Astrocyte of the cerebellum (primary cell): ENCODE data around the gene IL12RB2.
A peak's percentile ranks its signal among the peaks of the same experiment; 100 is the strongest.

Experiments
- DNase-seq: peaks from one replicate; pipeline ENCODE4 v3.0.0-alpha.2; 2011; ENCODE audit warnings: low read depth
- H3K4me3 ChIP-seq: 2 replicates; pipeline ENCODE4 v1.5.1; 2011; ENCODE audit warnings: mild to moderate bottlenecking, low read depth, low read length, moderate library complexity
- in situ Hi-C: cut with HindIII; loops from 2 replicates; pipeline ENCODE4 v1.10.0; 2017; ENCODE audit warnings: low sequenced_read_pairs
- TF ChIP-seq, protein P1 (sequence below): IDR thresholded peaks from 2 replicates; pipeline ENCODE4 v1.5.1; 2012; ENCODE audit warnings: low read length, low read depth, moderate library complexity, mild to moderate bottlenecking; ENCODE audit errors: missing control alignments

Gene IL12RB2, protein sequence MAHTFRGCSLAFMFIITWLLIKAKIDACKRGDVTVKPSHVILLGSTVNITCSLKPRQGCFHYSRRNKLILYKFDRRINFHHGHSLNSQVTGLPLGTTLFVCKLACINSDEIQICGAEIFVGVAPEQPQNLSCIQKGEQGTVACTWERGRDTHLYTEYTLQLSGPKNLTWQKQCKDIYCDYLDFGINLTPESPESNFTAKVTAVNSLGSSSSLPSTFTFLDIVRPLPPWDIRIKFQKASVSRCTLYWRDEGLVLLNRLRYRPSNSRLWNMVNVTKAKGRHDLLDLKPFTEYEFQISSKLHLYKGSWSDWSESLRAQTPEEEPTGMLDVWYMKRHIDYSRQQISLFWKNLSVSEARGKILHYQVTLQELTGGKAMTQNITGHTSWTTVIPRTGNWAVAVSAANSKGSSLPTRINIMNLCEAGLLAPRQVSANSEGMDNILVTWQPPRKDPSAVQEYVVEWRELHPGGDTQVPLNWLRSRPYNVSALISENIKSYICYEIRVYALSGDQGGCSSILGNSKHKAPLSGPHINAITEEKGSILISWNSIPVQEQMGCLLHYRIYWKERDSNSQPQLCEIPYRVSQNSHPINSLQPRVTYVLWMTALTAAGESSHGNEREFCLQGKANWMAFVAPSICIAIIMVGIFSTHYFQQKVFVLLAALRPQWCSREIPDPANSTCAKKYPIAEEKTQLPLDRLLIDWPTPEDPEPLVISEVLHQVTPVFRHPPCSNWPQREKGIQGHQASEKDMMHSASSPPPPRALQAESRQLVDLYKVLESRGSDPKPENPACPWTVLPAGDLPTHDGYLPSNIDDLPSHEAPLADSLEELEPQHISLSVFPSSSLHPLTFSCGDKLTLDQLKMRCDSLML

DNA sequence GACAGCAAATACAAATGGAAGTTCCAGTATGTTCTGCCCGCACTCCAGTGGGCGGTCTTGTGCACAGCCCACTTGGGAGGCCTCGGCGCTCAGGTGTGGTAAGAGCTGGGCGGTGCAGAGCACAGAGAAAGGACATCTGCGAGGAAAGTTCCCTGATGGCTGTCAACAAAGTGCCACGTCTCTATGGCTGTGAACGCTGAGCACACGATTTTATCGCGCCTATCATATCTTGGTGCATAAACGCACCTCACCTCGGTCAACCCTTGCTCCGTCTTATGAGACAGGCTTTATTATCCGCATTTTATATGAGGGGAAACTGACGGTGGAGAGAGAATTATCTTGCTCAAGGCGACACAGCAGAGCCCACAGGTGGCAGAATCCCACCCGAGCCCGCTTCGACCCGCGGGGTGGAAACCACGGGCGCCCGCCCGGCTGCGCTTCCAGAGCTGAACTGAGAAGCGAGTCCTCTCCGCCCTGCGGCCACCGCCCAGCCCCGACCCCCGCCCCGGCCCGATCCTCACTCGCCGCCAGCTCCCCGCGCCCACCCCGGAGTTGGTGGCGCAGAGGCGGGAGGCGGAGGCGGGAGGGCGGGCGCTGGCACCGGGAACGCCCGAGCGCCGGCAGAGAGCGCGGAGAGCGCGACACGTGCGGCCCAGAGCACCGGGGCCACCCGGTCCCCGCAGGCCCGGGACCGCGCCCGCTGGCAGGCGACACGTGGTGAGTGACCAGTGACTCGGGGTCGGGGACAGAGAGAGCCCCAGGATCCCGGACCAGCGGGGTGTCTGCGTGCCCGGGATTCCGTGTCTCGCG is at the start of gene IL12RB2:
IL12RB2 (plus strand) TSS at position 623 of the 810 bp plus-strand sequence. CDS start 12,496 bp downstream, outside the sequence.
- in situ Hi-C loops, result no loop called here
- DNase-seq, result no peak
- TF ChIP-seq, protein P1, sequence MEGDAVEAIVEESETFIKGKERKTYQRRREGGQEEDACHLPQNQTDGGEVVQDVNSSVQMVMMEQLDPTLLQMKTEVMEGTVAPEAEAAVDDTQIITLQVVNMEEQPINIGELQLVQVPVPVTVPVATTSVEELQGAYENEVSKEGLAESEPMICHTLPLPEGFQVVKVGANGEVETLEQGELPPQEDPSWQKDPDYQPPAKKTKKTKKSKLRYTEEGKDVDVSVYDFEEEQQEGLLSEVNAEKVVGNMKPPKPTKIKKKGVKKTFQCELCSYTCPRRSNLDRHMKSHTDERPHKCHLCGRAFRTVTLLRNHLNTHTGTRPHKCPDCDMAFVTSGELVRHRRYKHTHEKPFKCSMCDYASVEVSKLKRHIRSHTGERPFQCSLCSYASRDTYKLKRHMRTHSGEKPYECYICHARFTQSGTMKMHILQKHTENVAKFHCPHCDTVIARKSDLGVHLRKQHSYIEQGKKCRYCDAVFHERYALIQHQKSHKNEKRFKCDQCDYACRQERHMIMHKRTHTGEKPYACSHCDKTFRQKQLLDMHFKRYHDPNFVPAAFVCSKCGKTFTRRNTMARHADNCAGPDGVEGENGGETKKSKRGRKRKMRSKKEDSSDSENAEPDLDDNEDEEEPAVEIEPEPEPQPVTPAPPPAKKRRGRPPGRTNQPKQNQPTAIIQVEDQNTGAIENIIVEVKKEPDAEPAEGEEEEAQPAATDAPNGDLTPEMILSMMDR, result no peak
- peak within 1 kb of the TSS; percentile 38 for H3K4me3 ChIP-seq

DNA sequence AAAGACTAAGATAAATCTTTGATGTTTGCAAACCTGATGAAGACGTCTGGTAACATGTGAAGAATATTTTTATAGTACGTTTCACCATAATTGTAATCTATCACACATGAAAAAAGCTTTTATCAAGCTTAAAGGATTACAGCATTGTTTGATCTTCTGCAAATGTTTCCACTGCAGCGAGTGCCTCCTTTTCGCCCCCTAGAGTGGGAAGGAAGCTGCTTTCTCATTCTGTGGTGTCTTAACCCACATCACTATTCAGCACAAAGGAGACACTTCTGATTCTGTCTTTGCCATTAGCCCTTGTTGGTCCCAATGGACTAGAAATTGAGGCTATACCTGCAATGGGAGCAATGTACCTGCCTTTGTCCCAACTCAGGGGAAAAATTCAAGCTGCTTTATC is 46.0 kb upstream of the IL12RB2 start:
- H3K4me3 ChIP-seq, result no peak overlapping the region
- no peak for DNase-seq
- TF ChIP-seq, protein P1, result peak; percentile 30
- in situ Hi-C loops, result no loop called here

DNA sequence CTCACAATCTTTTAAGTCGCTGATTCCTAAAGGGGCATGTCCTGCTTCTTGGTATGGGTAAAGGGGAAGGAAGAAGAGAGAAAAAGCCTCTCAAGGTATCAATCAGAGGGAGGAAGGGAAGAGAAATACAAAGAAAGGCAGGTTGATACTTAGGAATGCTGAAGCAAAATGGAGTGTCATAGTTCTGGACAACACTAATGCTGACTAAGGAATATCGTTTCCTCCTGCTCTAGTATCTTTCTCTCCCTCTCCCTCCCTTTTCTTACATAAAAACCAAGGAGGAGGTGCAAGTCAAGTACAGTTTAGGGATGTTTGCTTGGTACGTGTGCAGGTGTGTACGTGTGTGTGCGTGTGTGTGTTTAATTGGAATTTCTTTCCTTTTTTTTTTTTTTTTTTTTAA is 44.9 kb upstream of the IL12RB2 start:
- in situ Hi-C loops, result no loop called here
- DNase-seq, result no peak
- no peak overlapping the region for H3K4me3 ChIP-seq
- TF ChIP-seq, protein P1, result no peak

DNA sequence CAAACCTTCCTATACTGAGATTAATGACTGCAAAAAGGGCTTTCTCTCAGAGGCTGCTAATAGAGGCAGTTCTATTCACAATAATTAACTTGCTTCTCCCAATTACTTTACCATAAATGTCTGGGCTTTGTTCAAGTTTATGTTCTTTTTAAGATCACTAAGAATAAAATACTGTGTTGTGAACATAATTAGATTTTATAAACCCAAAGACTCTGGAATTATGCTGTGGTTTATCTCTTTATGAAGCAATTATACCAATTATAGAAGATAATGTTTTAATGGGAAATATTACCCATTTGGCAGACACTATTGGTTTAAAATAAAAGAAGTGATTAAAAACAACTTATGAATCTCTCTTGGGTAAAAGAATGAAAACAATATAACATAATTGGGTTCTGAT is 43.5 kb upstream of the IL12RB2 start:
- in situ Hi-C loops, result no loop called here
- DNase-seq, result no peak

DNA sequence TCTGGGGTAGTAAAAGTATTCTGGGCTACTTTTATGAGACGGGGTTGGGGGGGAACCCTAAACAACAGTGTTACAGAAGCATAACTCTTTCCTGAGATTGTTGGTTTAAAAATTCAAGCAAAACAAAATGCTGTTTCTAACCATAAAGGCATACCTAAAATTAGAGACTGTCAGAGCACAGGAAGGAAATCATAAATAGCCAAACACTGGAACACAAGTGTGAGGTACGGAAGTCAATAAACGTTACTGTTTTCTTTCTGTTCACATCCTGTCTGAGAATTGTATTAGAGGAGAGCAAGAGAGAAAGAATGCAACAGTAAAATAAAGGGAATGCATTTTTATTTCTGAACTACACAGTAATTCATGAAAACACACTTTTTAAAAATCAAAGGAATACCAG is 42.8 kb upstream of the IL12RB2 start:
- TF ChIP-seq, protein P1, result no peak
- no peak overlapping the region for H3K4me3 ChIP-seq
- DNase-seq, result no peak
- in situ Hi-C loops, result no loop called here

More for the DNA sequence above, 43.5 kb upstream of the IL12RB2 start:
- no peak overlapping the region for H3K4me3 ChIP-seq
- TF ChIP-seq, protein P1, result no peak

DNA sequence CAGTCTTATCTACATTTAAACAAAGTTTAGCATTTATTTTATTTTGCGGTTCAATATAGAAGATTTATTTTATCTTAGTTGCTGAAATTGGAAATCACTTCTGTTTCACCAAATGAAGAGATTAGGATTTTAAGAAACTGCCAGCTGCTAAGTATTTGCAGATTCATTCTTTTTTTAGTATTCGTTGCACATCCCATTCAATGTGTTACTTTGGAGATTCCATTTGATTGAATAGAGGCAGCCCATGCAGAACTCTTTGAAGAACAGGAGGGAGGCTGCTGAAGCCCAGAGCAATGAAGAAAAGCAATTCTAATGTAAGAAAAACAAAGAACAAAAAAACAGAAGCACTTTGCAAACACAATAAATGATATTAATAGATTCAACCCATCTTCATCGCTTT is 38.6 kb upstream of the IL12RB2 start:
- H3K4me3 ChIP-seq, result no peak overlapping the region
- in situ Hi-C loops, result no loop called here
- DNase-seq, result no peak
- TF ChIP-seq, protein P1, result no peak
